GM23338 (cell line): Measurements from ENCODE around the gene CTSC. TPM values are rescaled to one million over a fixed set of nuclear protein-coding genes. Genes with fewer than 3 reads are reported as not detected.

Experiments
- ATAC-seq: fragments of 200-7000 bp; cut with Tn5 transposase; 3 replicates; pipeline ENCODE4 v1.9.1; 2020
- DNase-seq: peaks from one replicate; pipeline ENCODE4 v3.0.0-alpha.2; 2015; ENCODE audit warnings: low spot score
- H2AFZ ChIP-seq: fragments of 200-600 bp; sonication (generic); 2 replicates; pipeline ENCODE4 v1.8.0; 2016; ENCODE audit warnings: antibody characterized with exemption, mild to moderate bottlenecking, moderate library complexity
- H3F3A ChIP-seq: fragments of 200-600 bp; sonication (generic); replicated peaks from 2 replicates; pipeline ENCODE4 v1.8.0; 2017; ENCODE audit warnings: antibody characterized with exemption, mixed run types, low read depth
- H3K27ac ChIP-seq: fragments of 200-600 bp; sonication (generic); 2 replicates; pipeline ENCODE4 v1.6.1; 2016; ENCODE audit warnings: low read depth
- H3K27me3 ChIP-seq: fragments of 200-600 bp; sonication (generic); 2 replicates; pipeline ENCODE4 v1.8.0; 2016; ENCODE audit warnings: mild to moderate bottlenecking, mixed run types, moderate library complexity; ENCODE audit not compliant: insufficient read depth
- H3K36me3 ChIP-seq: fragments of 200-600 bp; sonication (generic); 2 replicates; pipeline ENCODE4 v1.8.0; 2016; ENCODE audit warnings: mild to moderate bottlenecking; ENCODE audit not compliant: insufficient read depth
- H3K4me1 ChIP-seq: fragments of 200-600 bp; sonication (generic); 2 replicates; pipeline ENCODE4 v1.8.0; 2016; ENCODE audit warnings: mild to moderate bottlenecking, moderate library complexity; ENCODE audit not compliant: insufficient read depth
- H3K4me2 ChIP-seq: fragments of 200-600 bp; sonication (generic); 2 replicates; pipeline ENCODE4 v1.7.1; 2017; ENCODE audit warnings: mixed run types
- H3K4me3 ChIP-seq: fragments of 200-600 bp; sonication (generic); 2 replicates; pipeline ENCODE4 v1.6.1; 2016; ENCODE audit warnings: mixed run types
- H3K79me2 ChIP-seq: fragments of 200-600 bp; sonication (generic); replicated peaks from 2 replicates; pipeline ENCODE4 v1.8.0; 2017; ENCODE audit warnings: mild to moderate bottlenecking; ENCODE audit not compliant: insufficient read depth
- H3K9me2 ChIP-seq: fragments of 200-600 bp; sonication (generic); 2 replicates; pipeline ENCODE4 v1.8.0; 2017; ENCODE audit not compliant: insufficient read depth
- H4K20me1 ChIP-seq: fragments of 200-600 bp; sonication (generic); replicated peaks from 2 replicates; pipeline ENCODE4 v1.8.0; 2017; ENCODE audit warnings: mild to moderate bottlenecking; ENCODE audit not compliant: insufficient read depth
- H3K27ac Mint-ChIP-seq: 2 replicates; pipeline ENCODE4 v1.8.0; 2020; ENCODE audit warnings: inconsistent platforms, mild to moderate bottlenecking, moderate library complexity, mixed read lengths
- H3K27me3 Mint-ChIP-seq: 3 replicates; pipeline ENCODE4 v1.8.0; 2022; ENCODE audit warnings: low read depth, mild to moderate bottlenecking, moderate library complexity, mixed read lengths, inconsistent platforms; ENCODE audit not compliant: insufficient read depth, poor library complexity
- H3K36me3 Mint-ChIP-seq: 3 replicates; pipeline ENCODE4 v1.8.0; 2021; ENCODE audit warnings: low read depth, mild to moderate bottlenecking, inconsistent platforms, moderate library complexity, mixed read lengths
- H3K4me1 Mint-ChIP-seq: 3 replicates; pipeline ENCODE4 v1.8.0; 2020; ENCODE audit warnings: mild to moderate bottlenecking, inconsistent platforms, mixed read lengths
- H3K4me3 Mint-ChIP-seq: 3 replicates; pipeline ENCODE4 v1.8.0; 2021; ENCODE audit warnings: moderate library complexity, mild to moderate bottlenecking, inconsistent platforms, mixed read lengths
- H3K9me3 Mint-ChIP-seq: 3 replicates; pipeline ENCODE4 v1.8.0; 2020; ENCODE audit warnings: moderate library complexity, mild to moderate bottlenecking, inconsistent platforms, mixed read lengths
- CREB1 ChIP-seq: fragments of 250-450 bp; sonication (Bioruptor Pico); IDR thresholded peaks from 2 replicates; pipeline ENCODE4 v1.5.0; 2020; ENCODE audit warnings: low read depth, mild to moderate bottlenecking, moderate library complexity
- EZH2 ChIP-seq: fragments of 200-600 bp; sonication (generic); IDR thresholded peaks from one replicate; pipeline ENCODE4 v1.8.0; 2017; ENCODE audit warnings: antibody characterized with exemption, mild to moderate bottlenecking, low read depth; ENCODE audit not compliant: unreplicated experiment
- EZH2phosphoT487 ChIP-seq: fragments of 200-600 bp; sonication (generic); IDR thresholded peaks from one replicate; pipeline ENCODE4 v1.8.1; 2018; ENCODE audit warnings: antibody characterized with exemption; ENCODE audit not compliant: unreplicated experiment
- JUNB ChIP-seq: IDR thresholded peaks from one replicate; pipeline ENCODE4 v1.6.1; 2016; ENCODE audit warnings: antibody characterized with exemption; ENCODE audit not compliant: unreplicated experiment
- NANOG ChIP-seq: IDR thresholded peaks from 2 replicates; pipeline ENCODE4 v1.6.1; 2016; ENCODE audit warnings: antibody characterized with exemption, borderline replicate concordance
- POLR2AphosphoS5 ChIP-seq: IDR thresholded peaks from 2 replicates; pipeline ENCODE4 v1.6.1; 2016; ENCODE audit warnings: antibody characterized with exemption, low read depth
- STAT1 ChIP-seq: IDR thresholded peaks from one replicate; pipeline ENCODE4 v1.6.1; 2016; ENCODE audit warnings: antibody characterized with exemption; ENCODE audit not compliant: unreplicated experiment
- ZNF114 ChIP-seq: fragments of 250-450 bp; sonication (Bioruptor Pico); IDR thresholded peaks from 2 replicates; pipeline ENCODE4 v1.5.0; 2020; ENCODE audit warnings: mild to moderate bottlenecking, moderate library complexity
- polyA plus RNA-seq: library from polyadenylated mRNA; unstranded; fragments of >200 nt; fragmentation: Nextera tagmentation; extraction: Ambion mirVana; gene quantifications from 2 replicates; pipeline ENCODE4 v1.2.1, GENCODE V29; 2016
- total RNA-seq: library from RNA; depleted of rRNA; stranded (reverse); fragments of >200 nt; shearing (Covaris generic); gene quantifications from 2 replicates; pipeline ENCODE4 v1.2.3, GENCODE V29; 2014
- TF ChIP-seq, protein P1 (sequence below): IDR thresholded peaks from one replicate; pipeline ENCODE4 v1.6.1; 2018; ENCODE audit warnings: antibody characterized with exemption; ENCODE audit not compliant: unreplicated experiment
- TF ChIP-seq, protein P2 (sequence below), 2 experiments: fragments of 200-600 bp in 1 of 2; sonication (generic) in 1 of 2; conservative IDR thresholded peaks; 2 replicates each; pipeline versions ENCODE4 v1.5.1 to v1.6.1; 2016 to 2017; ENCODE audit warnings: antibody characterized with exemption in 2 of 2, low read depth in 2 of 2, mild to moderate bottlenecking in 2 of 2, moderate library complexity in 1 of 2
- TF ChIP-seq, protein P3 (sequence below): IDR thresholded peaks from 2 replicates; pipeline ENCODE4 v1.6.1; 2016; ENCODE audit warnings: antibody characterized with exemption

Gene CTSC
- total and polyA plus RNA-seq, 2 experiments from 2014 or later = 408 to 444 TPM

DNA sequence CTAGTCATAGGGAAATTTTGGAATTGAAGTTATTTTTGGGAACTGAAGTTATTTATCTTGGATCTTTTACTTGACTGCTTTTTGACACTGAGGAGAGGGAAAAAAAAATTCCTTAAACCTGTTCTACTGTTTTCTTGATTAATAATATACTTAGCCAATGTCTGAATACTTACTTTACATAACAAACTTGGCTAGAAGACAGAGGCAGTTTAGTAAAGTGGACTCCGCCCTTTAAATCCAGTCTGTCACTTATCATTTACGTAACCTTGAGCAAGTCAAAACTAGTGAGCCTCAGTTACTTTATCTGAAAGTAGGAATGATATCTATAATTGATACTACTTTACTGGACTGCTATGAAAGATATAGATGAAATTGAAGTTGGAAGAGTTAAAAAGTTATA is 19.5 kb downstream of the CTSC start:
- Histone ChIP-seq H3F3A (no peaks in the 10 kb centered on the region), H4K20me1 (peaks cover 38% of the 10 kb centered on the region), H3K36me3 (peaks cover 6% of the 10 kb centered on the region; the same call in 1 of the 2 replicates), H2AFZ (no peak overlapping the region), H3K4me2 (no peak overlapping the region), H3K9me2 (no peaks in the 10 kb centered on the region), H3K4me3 (no peak overlapping the region), H3K27me3 (no peaks in the 10 kb centered on the region), H3K4me1 (peaks cover 47% of the 10 kb centered on the region), H3K79me2 (peaks cover 99% of the 10 kb centered on the region), H3K27ac (no peak overlapping the region)
- TF ChIP-seq STAT1 = no peak
- TF ChIP-seq POLR2AphosphoS5 = no peak
- TF ChIP-seq, protein P1, sequence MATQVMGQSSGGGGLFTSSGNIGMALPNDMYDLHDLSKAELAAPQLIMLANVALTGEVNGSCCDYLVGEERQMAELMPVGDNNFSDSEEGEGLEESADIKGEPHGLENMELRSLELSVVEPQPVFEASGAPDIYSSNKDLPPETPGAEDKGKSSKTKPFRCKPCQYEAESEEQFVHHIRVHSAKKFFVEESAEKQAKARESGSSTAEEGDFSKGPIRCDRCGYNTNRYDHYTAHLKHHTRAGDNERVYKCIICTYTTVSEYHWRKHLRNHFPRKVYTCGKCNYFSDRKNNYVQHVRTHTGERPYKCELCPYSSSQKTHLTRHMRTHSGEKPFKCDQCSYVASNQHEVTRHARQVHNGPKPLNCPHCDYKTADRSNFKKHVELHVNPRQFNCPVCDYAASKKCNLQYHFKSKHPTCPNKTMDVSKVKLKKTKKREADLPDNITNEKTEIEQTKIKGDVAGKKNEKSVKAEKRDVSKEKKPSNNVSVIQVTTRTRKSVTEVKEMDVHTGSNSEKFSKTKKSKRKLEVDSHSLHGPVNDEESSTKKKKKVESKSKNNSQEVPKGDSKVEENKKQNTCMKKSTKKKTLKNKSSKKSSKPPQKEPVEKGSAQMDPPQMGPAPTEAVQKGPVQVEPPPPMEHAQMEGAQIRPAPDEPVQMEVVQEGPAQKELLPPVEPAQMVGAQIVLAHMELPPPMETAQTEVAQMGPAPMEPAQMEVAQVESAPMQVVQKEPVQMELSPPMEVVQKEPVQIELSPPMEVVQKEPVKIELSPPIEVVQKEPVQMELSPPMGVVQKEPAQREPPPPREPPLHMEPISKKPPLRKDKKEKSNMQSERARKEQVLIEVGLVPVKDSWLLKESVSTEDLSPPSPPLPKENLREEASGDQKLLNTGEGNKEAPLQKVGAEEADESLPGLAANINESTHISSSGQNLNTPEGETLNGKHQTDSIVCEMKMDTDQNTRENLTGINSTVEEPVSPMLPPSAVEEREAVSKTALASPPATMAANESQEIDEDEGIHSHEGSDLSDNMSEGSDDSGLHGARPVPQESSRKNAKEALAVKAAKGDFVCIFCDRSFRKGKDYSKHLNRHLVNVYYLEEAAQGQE = no peak
- Mint-ChIP-seq H3K4me3 (no peak overlapping the region), H3K27ac (no peak overlapping the region), H3K9me3 (no peaks in the 10 kb centered on the region), H3K36me3 (peaks cover 60% of the 10 kb centered on the region), H3K4me1 (peaks cover 72% of the 10 kb centered on the region), H3K27me3 (peaks cover 7% of the 10 kb centered on the region)
- DNase-seq = no peak
- ATAC-seq = no peak

DNA sequence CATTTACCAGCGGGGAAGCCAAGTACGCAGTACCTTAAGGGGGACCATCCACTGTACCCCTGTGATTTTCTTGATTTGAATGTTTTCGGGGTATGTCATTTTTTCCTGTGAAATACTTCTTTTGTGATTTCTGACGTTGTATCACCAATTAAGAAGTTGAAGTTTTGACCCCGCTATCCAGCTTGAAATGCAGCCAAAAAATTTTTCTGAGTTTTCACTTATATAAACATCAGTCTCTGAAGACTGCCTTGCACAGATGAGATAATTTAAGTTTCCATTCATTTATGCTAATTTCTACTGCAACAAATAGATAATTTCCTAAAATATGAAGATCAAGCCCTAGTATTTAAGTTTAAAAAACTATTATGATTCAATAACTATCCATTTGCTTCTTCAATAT is 20.0 kb downstream of the CTSC start:
- Mint-ChIP-seq H3K27ac (no peak overlapping the region), H3K36me3 (peaks cover 60% of the 10 kb centered on the region)
- TF ChIP-seq STAT1 = no peak
- TF ChIP-seq EZH2phosphoT487 = no peak
- TF ChIP-seq, protein P2, sequence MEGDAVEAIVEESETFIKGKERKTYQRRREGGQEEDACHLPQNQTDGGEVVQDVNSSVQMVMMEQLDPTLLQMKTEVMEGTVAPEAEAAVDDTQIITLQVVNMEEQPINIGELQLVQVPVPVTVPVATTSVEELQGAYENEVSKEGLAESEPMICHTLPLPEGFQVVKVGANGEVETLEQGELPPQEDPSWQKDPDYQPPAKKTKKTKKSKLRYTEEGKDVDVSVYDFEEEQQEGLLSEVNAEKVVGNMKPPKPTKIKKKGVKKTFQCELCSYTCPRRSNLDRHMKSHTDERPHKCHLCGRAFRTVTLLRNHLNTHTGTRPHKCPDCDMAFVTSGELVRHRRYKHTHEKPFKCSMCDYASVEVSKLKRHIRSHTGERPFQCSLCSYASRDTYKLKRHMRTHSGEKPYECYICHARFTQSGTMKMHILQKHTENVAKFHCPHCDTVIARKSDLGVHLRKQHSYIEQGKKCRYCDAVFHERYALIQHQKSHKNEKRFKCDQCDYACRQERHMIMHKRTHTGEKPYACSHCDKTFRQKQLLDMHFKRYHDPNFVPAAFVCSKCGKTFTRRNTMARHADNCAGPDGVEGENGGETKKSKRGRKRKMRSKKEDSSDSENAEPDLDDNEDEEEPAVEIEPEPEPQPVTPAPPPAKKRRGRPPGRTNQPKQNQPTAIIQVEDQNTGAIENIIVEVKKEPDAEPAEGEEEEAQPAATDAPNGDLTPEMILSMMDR (conservative IDR thresholded peaks at IDR 0.05; ENCODE audit: low read depth in 2 of 2) = no peak
- TF ChIP-seq, protein P3, sequence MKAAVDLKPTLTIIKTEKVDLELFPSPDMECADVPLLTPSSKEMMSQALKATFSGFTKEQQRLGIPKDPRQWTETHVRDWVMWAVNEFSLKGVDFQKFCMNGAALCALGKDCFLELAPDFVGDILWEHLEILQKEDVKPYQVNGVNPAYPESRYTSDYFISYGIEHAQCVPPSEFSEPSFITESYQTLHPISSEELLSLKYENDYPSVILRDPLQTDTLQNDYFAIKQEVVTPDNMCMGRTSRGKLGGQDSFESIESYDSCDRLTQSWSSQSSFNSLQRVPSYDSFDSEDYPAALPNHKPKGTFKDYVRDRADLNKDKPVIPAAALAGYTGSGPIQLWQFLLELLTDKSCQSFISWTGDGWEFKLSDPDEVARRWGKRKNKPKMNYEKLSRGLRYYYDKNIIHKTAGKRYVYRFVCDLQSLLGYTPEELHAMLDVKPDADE = no peak
- no peak for TF ChIP-seq POLR2AphosphoS5
- no peak for TF ChIP-seq JUNB
- TF ChIP-seq NANOG = no peak
- no peak for TF ChIP-seq CREB1 (CRISPR knock-in tag)
- TF ChIP-seq, protein P1 = no peak
- no peak for TF ChIP-seq EZH2
- TF ChIP-seq ZNF114 (CRISPR knock-in tag) = no peak

More for the DNA sequence above, 20.0 kb downstream of the CTSC start:
- H3K36me3 ChIP-seq = peaks cover 6% of the 10 kb centered on the region; the same call in 1 of the 2 replicates
- H3K4me1 ChIP-seq = peaks cover 52% of the 10 kb centered on the region
- H4K20me1 ChIP-seq = peaks cover 36% of the 10 kb centered on the region
- H3K27me3 Mint-ChIP-seq = peaks cover 7% of the 10 kb centered on the region
- DNase-seq (no peak), ATAC-seq (no peak)
- no peak overlapping the region for H3K4me3 ChIP-seq
- no peak overlapping the region for H3K4me2 ChIP-seq
- H3K4me1 Mint-ChIP-seq = peaks cover 72% of the 10 kb centered on the region
- H3K9me2 ChIP-seq = no peaks in the 10 kb centered on the region
- H3K27me3 ChIP-seq = no peaks in the 10 kb centered on the region
- peaks cover 98% of the 10 kb centered on the region for H3K79me2 ChIP-seq
- H3F3A ChIP-seq = no peaks in the 10 kb centered on the region
- no peak overlapping the region; the same call in 1 of the 2 replicates for H3K27ac ChIP-seq
- no peak overlapping the region for H2AFZ ChIP-seq
- H3K4me3 Mint-ChIP-seq = no peak overlapping the region
- no peaks in the 10 kb centered on the region for H3K9me3 Mint-ChIP-seq
